ENCODE data around the gene AOPEP. TPM values are rescaled to one million over a fixed set of nuclear protein-coding genes. Genes with fewer than 3 reads are reported as not detected.
A peak's percentile ranks its signal among the peaks of the same experiment; 100 is the strongest.

The AOPEP gene
- total RNA-seq, 1 donor from 2014 or later: 175 TPM

- intact Hi-C loops (cut with micrococcal nuclease): no loop called here
- no peak overlapping the region for H3K27ac ChIP-seq (replicated peaks)
- no peak overlapping the region for H3K4me3 ChIP-seq
- no peak for DNase-seq
- H3K36me3 ChIP-seq: no peaks in the 10 kb centered on the region
- peaks cover 68% of the 10 kb centered on the region for H3K4me1 ChIP-seq
- no peaks in the 10 kb centered on the region for H3K9me3 ChIP-seq (replicated peaks)
- TF ChIP-seq, protein P1, sequence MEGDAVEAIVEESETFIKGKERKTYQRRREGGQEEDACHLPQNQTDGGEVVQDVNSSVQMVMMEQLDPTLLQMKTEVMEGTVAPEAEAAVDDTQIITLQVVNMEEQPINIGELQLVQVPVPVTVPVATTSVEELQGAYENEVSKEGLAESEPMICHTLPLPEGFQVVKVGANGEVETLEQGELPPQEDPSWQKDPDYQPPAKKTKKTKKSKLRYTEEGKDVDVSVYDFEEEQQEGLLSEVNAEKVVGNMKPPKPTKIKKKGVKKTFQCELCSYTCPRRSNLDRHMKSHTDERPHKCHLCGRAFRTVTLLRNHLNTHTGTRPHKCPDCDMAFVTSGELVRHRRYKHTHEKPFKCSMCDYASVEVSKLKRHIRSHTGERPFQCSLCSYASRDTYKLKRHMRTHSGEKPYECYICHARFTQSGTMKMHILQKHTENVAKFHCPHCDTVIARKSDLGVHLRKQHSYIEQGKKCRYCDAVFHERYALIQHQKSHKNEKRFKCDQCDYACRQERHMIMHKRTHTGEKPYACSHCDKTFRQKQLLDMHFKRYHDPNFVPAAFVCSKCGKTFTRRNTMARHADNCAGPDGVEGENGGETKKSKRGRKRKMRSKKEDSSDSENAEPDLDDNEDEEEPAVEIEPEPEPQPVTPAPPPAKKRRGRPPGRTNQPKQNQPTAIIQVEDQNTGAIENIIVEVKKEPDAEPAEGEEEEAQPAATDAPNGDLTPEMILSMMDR (IDR thresholded peaks at IDR 0.05; ENCODE audit: borderline replicate concordance): no peak
- no peaks in the 10 kb centered on the region for H3K27me3 ChIP-seq (ENCODE audit: low read depth)
These were observed 94.8 kb downstream of the AOPEP start for GRCh38 chr9:94821098-94821887.

DNA sequence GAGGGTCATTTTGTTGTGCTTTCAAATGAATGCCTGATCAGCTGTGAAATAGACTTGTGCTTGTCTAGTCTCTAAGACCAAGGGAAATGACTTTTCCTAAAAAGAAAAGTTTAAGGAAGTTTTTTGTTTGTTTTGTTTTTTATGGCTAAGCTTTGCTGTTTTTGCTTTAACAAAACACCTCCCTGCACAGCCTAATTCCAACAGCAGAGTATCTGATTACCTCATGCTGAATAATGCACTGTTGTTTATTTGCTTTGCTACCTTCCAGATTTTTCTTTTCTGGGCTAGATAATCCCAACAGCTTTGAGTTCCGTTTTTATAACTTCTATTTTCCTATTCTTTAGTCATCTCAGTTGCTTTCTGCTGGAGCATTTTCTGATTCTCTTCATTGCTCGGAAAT is 95.8 kb downstream of the AOPEP start:
- intact Hi-C loops (cut with micrococcal nuclease): no loop called here
- TF ChIP-seq, protein P1 (IDR thresholded peaks at IDR 0.05; ENCODE audit: borderline replicate concordance): no peak
- H3K4me1 ChIP-seq: peaks cover 72% of the 10 kb centered on the region

DNA sequence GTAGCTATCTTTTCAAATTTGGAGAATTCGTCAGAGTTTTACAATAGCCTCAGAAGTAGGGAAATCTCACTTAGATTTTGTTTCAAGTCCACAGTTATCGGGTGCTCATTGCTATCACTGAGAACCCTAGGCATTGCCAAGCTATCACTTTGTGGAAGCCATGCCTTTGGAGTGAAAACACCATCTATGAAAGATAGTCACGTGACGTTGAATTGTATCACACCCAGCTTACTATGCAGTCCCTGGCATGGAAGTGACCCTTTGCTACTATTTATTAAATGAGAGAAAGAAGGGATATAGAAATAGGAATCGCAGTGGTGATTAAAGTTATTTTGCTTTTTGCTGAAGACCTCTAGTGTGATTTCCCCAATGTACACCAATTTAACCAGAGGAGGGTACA is 97.2 kb downstream of the AOPEP start:
- Histone ChIP-seq H3K27me3 (ENCODE audit: low read depth) (no peaks in the 10 kb centered on the region), H3K9me3 (replicated peaks) (no peaks in the 10 kb centered on the region), H3K27ac (replicated peaks) (no peak overlapping the region), H3K4me3 (no peak overlapping the region), H3K4me1 (peaks cover 72% of the 10 kb centered on the region), H3K36me3 (no peaks in the 10 kb centered on the region)
- intact Hi-C loops (cut with micrococcal nuclease): no loop called here
- DNase-seq: no peak
- TF ChIP-seq, protein P1 (IDR thresholded peaks at IDR 0.05; ENCODE audit: borderline replicate concordance): no peak

More for the DNA sequence above, 95.8 kb downstream of the AOPEP start:
- Histone ChIP-seq H3K36me3 (no peaks in the 10 kb centered on the region), H3K27me3 (ENCODE audit: low read depth) (no peaks in the 10 kb centered on the region), H3K27ac (replicated peaks) (peak overlapping the region; percentile 25), H3K9me3 (replicated peaks) (no peaks in the 10 kb centered on the region), H3K4me3 (no peak overlapping the region)
- no peak for DNase-seq

- peaks cover 65% of the 10 kb centered on the region for H3K4me1 ChIP-seq
- no peaks in the 10 kb centered on the region for H3K9me3 ChIP-seq (replicated peaks)
- DNase-seq: no peak
- H3K4me3 ChIP-seq: no peak overlapping the region
- no peaks in the 10 kb centered on the region for H3K36me3 ChIP-seq
- intact Hi-C loops (cut with micrococcal nuclease): no loop called here
- H3K27ac ChIP-seq (replicated peaks): peak overlapping the region; percentile 6
- TF ChIP-seq, protein P1 (IDR thresholded peaks at IDR 0.05; ENCODE audit: borderline replicate concordance): no peak
- no peaks in the 10 kb centered on the region for H3K27me3 ChIP-seq (ENCODE audit: low read depth)
These were observed 97.9 kb downstream of the AOPEP start for GRCh38 chr9:94824411-94824810.

DNA sequence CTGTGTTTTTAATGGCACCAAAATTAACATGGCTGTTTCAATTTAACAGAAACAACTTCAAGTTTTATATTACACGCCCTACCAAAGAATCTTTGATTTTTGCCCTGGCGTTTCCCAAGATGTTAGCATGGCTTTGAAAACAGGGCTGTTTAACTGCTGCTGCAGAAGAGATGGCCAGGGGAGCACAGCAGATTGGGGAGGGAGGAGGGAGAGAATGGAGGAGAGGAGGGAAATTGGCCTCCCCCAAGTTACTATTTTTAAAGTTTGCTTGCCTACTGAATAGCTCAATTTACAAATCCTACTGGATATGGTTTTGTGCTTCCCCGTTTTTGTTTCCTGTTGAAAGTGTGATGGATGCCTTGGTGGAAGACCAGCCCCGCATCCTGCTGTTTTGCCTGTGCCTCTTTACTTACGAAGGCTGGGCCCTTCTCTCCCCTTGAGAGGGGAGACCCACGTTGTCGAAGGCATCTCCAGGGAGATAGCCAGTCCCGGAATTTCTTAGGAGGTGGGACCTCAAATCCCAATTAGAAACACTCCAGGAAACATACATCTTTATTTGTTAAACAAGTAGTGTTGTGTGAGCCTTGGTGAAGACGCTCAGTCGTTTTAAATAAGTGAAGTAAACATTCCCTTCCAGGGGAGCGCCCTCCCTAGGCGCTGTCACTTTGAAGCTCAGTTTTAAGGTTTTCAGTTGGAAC is 98.6 kb downstream of the AOPEP start:
- H3K4me1 ChIP-seq: peaks cover 60% of the 10 kb centered on the region
- TF ChIP-seq, protein P1 (IDR thresholded peaks at IDR 0.05; ENCODE audit: borderline replicate concordance): no peak
- H3K36me3 ChIP-seq: no peaks in the 10 kb centered on the region
- intact Hi-C loops (cut with micrococcal nuclease): no loop called here
- DNase-seq: no peak
- no peaks in the 10 kb centered on the region for H3K27me3 ChIP-seq (ENCODE audit: low read depth)
- H3K27ac ChIP-seq (replicated peaks): no peak overlapping the region
- no peak overlapping the region for H3K4me3 ChIP-seq
- H3K9me3 ChIP-seq (replicated peaks): no peaks in the 10 kb centered on the region
